Endothelial cell of umbilical vein (primary cell): ENCODE measurements around the gene SREBF1. TPM values are rescaled to one million over a fixed set of nuclear protein-coding genes. Genes with fewer than 3 reads are reported as not detected.

Source experiments
- BruUV-seq: library from RNA; stranded (reverse); fragments of 400-500 nt; replicated peaks from 2 replicates; lab custom pipeline; 2021; lab: Mats Ljungman, UMichigan
- CTCF ChIA-PET: fragments of 300-600, 350-600 bp; sonication (Branson Sonifier 250); formaldehyde crosslinking; loops from one replicate; lab custom pipeline; 2021; ENCODE audit warnings: antibody characterized with exemption, inconsistent platforms; lab: Charles Lee
- POLR2A ChIA-PET: fragments of 300-600, 350-600 bp; sonication (Branson Sonifier 250); formaldehyde crosslinking; loops from one replicate; lab custom pipeline; 2021; ENCODE audit warnings: antibody characterized with exemption, inconsistent platforms; lab: Charles Lee
- DNase-seq: peaks from one replicate; pipeline ENCODE4 v3.0.0-alpha.2; 2011; ENCODE audit warnings: low read depth, low spot score
- FAIRE-seq: peaks from 2 replicates; lab custom pipeline; 2011; peaks lifted over from hg19 to GRCh38; lab: Jason Lieb, UNC
- H2AFZ ChIP-seq: 2 replicates; pipeline ENCODE4 v1.6.0; 2012; ENCODE audit warnings: low read depth, low read length, control low read depth, inconsistent platforms
- H3K27ac ChIP-seq: 2 replicates; pipeline ENCODE4 v1.5.1; 2011; ENCODE audit warnings: low read depth, mild to moderate bottlenecking, control low read depth, low read length, moderate library complexity; ENCODE audit not compliant: insufficient read depth
- H3K27me3 ChIP-seq, 2 experiments: 2 replicates each; pipeline versions ENCODE4 v1.6.0 to v1.6.1; 2011; ENCODE audit warnings: low read length in 2 of 2, mixed read lengths in 1 of 2; ENCODE audit not compliant: control insufficient read depth in 2 of 2, insufficient read depth in 2 of 2
- H3K36me3 ChIP-seq, 2 experiments: 2 replicates in 1 of 2; 3 replicates in 1 of 2; pipeline ENCODE4 v1.5.1; 2011; ENCODE audit warnings: low read length in 2 of 2, mild to moderate bottlenecking in 1 of 2, moderate library complexity in 1 of 2; ENCODE audit not compliant: control insufficient read depth in 2 of 2, insufficient read depth in 2 of 2; ENCODE audit errors: extremely low read depth in 1 of 2
- H3K4me1 ChIP-seq: 3 replicates; pipeline ENCODE4 v1.5.1; 2011; ENCODE audit warnings: mild to moderate bottlenecking, low read length; ENCODE audit not compliant: control insufficient read depth, insufficient read depth; ENCODE audit errors: extremely low read depth
- H3K4me2 ChIP-seq: 2 replicates; pipeline ENCODE4 v1.6.1; 2011; ENCODE audit warnings: low read length, control low read depth, mixed read lengths; ENCODE audit not compliant: insufficient read depth
- H3K4me3 ChIP-seq, 3 experiments: fragments of 200-600 bp in 1 of 3; sonication (generic), shearing (Covaris generic) in 1 of 3; replicated peaks in 1 of 3; 2 replicates each; pipeline ENCODE4 v1.5.1; 2011 to 2016; ENCODE audit warnings: control low read depth in 3 of 3, low read length in 3 of 3, mild to moderate bottlenecking in 2 of 3, inconsistent platforms in 1 of 3, low read depth in 1 of 3, moderate library complexity in 1 of 3; ENCODE audit not compliant: insufficient read depth in 1 of 3
- H3K79me2 ChIP-seq: 2 replicates; pipeline ENCODE4 v1.6.0; 2012; ENCODE audit warnings: low read length, inconsistent platforms; ENCODE audit not compliant: control insufficient read depth, insufficient read depth
- H3K9ac ChIP-seq: replicated peaks from 2 replicates; pipeline ENCODE3; 2011; ENCODE audit warnings: low read length, control low read depth; ENCODE audit not compliant: insufficient read depth; ENCODE audit errors: extremely low read depth
- H3K9me1 ChIP-seq: replicated peaks from 3 replicates; pipeline ENCODE4 v1.6.0; 2011; ENCODE audit warnings: mild to moderate bottlenecking, low read length; ENCODE audit not compliant: control insufficient read depth, insufficient read depth; ENCODE audit errors: extremely low read depth
- H3K9me3 ChIP-seq: replicated peaks from 2 replicates; pipeline ENCODE4 v1.5.1; 2012; ENCODE audit warnings: low read length, inconsistent platforms; ENCODE audit not compliant: control insufficient read depth, insufficient read depth
- H4K20me1 ChIP-seq: replicated peaks from 2 replicates; pipeline ENCODE3; 2011; ENCODE audit warnings: mild to moderate bottlenecking, low read length; ENCODE audit not compliant: control insufficient read depth, insufficient read depth; ENCODE audit errors: extremely low read depth
- EZH2 ChIP-seq: IDR thresholded peaks from 2 replicates; pipeline ENCODE4 v1.6.1; 2012; ENCODE audit warnings: borderline replicate concordance, low read depth, mild to moderate bottlenecking, moderate library complexity, low read length, inconsistent platforms; ENCODE audit not compliant: severe bottlenecking
- FOS ChIP-seq: IDR thresholded peaks from 2 replicates; pipeline ENCODE4 v1.6.1; 2011; ENCODE audit warnings: mild to moderate bottlenecking, low read length, moderate library complexity, borderline replicate concordance; ENCODE audit not compliant: insufficient read depth
- GATA2 ChIP-seq: IDR thresholded peaks from 2 replicates; pipeline ENCODE4 v1.7.0; 2011; ENCODE audit warnings: low read depth, mild to moderate bottlenecking, moderate library complexity, mixed read lengths, low read length; ENCODE audit not compliant: insufficient read length, insufficient read depth
- JUN ChIP-seq: IDR thresholded peaks from 2 replicates; pipeline ENCODE4 v1.6.1; 2011; ENCODE audit warnings: borderline replicate concordance, low read depth; ENCODE audit not compliant: insufficient read length, insufficient read depth
- MAX ChIP-seq: IDR thresholded peaks from 2 replicates; pipeline ENCODE4 v1.6.1; 2011; ENCODE audit not compliant: insufficient read depth, insufficient read length
- MYC ChIP-seq: IDR thresholded peaks from one replicate; pipeline ENCODE4 v1.6.1; 2011; ENCODE audit warnings: mild to moderate bottlenecking, low read depth, low read length
- POLR2A ChIP-seq: IDR thresholded peaks from 2 replicates; pipeline ENCODE4 v1.6.1; 2012; ENCODE audit warnings: low read depth, mild to moderate bottlenecking, control low read depth, low read length
- POLR2AphosphoS5 ChIP-seq: IDR thresholded peaks from 2 replicates; pipeline ENCODE4 v1.6.1; 2012; ENCODE audit warnings: low read depth, mild to moderate bottlenecking, control low read depth, low read length, moderate library complexity; ENCODE audit not compliant: insufficient read depth
- dilution Hi-C: fragments of 300-500 bp; cut with MboI; formaldehyde crosslinking; loops from one replicate; pipeline ENCODE4 v1.15.0; 2019; ENCODE audit warnings: low sequenced_read_pairs; ENCODE audit not compliant: extremely low pct_ligation_motif_present
- intact Hi-C: fragments of 100-400 bp; cut with micrococcal nuclease; formaldehyde crosslinking; loops from one replicate; pipeline ENCODE4 v1.10.0; 2022
- polyA plus RNA-seq, 4 experiments: library from polyadenylated mRNA; depleted of rRNA in 3 of 4; stranded (reverse) in 3 of 4; unstranded in 1 of 4; fragments of >200 nt; gene quantifications; 2 replicates each; pipeline versions ENCODE4 v1.2.1 to v1.2.3, GENCODE V29; 2011 to 2012; ENCODE audit warnings: missing spikeins in 1 of 4
- total RNA-seq: library from RNA; stranded (reverse); gene quantifications from 2 replicates; pipeline ENCODE4 v1.2.3, GENCODE V29; 2021
- TF ChIP-seq, protein P1 (sequence below), 2 donors: IDR thresholded peaks; 1 replicate in 1 of 2; 2 replicates in 1 of 2; pipeline ENCODE4 v1.5.1; 2011; ENCODE audit warnings: low read length in 2 of 2, mild to moderate bottlenecking in 2 of 2, moderate library complexity in 2 of 2, control low read depth in 1 of 2, inconsistent platforms in 1 of 2, low read depth in 1 of 2; ENCODE audit not compliant: insufficient read depth in 1 of 2; ENCODE audit errors: extremely low read depth in 1 of 2

The SREBF1 gene
- total and polyA plus RNA-seq, 2 donors (not counting 3 experiments of a cell fraction or from before 2014, with no cell fraction given), result 50.4 to 109 TPM

- peaks cover 7% of the 10 kb centered on the region for H3K79me2 ChIP-seq
Measured at GRCh38 chr17:17766744-17767120, 70.1 kb downstream of the SREBF1 start.

More at GRCh38 chr17:17766744-17767120, 70.1 kb downstream of the SREBF1 start:
- TF ChIP-seq FOS (no peak), EZH2 (no peak), JUN (no peak), POLR2AphosphoS5 (no peak), GATA2 (no peak), POLR2A (no peak), MYC (no peak), MAX (no peak)
- TF ChIP-seq, protein P1, sequence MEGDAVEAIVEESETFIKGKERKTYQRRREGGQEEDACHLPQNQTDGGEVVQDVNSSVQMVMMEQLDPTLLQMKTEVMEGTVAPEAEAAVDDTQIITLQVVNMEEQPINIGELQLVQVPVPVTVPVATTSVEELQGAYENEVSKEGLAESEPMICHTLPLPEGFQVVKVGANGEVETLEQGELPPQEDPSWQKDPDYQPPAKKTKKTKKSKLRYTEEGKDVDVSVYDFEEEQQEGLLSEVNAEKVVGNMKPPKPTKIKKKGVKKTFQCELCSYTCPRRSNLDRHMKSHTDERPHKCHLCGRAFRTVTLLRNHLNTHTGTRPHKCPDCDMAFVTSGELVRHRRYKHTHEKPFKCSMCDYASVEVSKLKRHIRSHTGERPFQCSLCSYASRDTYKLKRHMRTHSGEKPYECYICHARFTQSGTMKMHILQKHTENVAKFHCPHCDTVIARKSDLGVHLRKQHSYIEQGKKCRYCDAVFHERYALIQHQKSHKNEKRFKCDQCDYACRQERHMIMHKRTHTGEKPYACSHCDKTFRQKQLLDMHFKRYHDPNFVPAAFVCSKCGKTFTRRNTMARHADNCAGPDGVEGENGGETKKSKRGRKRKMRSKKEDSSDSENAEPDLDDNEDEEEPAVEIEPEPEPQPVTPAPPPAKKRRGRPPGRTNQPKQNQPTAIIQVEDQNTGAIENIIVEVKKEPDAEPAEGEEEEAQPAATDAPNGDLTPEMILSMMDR (IDR thresholded peaks at IDR 0.05; ENCODE audit: extremely low read depth in 1 of 2, insufficient read depth in 1 of 2, low read depth in 1 of 2, low read length in 2 of 2), result no peak
- H4K20me1 ChIP-seq, result no peaks in the 10 kb centered on the region
- no peak overlapping the region for H2AFZ ChIP-seq
- ChIA-PET CTCF (no interaction called here), POLR2A (interaction anchor here (0.5 kb wide), 1 partner anchor 13 kb away, joined by 9 read pairs; no protein-coding TSS in a partner anchor)
- dilution Hi-C loops, result no loop called here
- no peaks in the 10 kb centered on the region for H3K9me1 ChIP-seq
- no peak overlapping the region for H3K27ac ChIP-seq
- DNase-seq, result no peak
- no peaks in the 10 kb centered on the region for H3K4me1 ChIP-seq
- FAIRE-seq, result no peak
- intact Hi-C loops, result no loop called here
- H3K9ac ChIP-seq, result no peak overlapping the region
- H3K27me3 ChIP-seq, result no peaks in the 10 kb centered on the region
- no peak overlapping the region for H3K4me3 ChIP-seq
- BruUV-seq, result no TSS peak
- H3K9me3 ChIP-seq, result no peaks in the 10 kb centered on the region
- H3K4me2 ChIP-seq, result no peak overlapping the region
- peaks cover 0 to 6% of the 10 kb centered on the region in 2 experiments for H3K36me3 ChIP-seq
